BE2C (cell line): ENCODE results near the gene TOP1.

Experiments
- DNase-seq: peaks from one replicate; pipeline ENCODE4 v3.0.0-alpha.2; 2020
- H3K27me3 ChIP-seq: fragments of 250-450 bp; sonication (Bioruptor Pico); 2 replicates; pipeline ENCODE4 v1.5.1; 2020; ENCODE audit warnings: mild to moderate bottlenecking
- H3K36me3 ChIP-seq: fragments of 250-450 bp; sonication (Bioruptor Pico); 2 replicates; pipeline ENCODE4 v1.5.1; 2020; ENCODE audit warnings: mild to moderate bottlenecking
- H3K4me1 ChIP-seq: fragments of 250-450 bp; sonication (Bioruptor Pico); 2 replicates; pipeline ENCODE4 v1.5.1; 2020
- H3K4me3 ChIP-seq: 2 replicates; pipeline ENCODE4 v1.5.1; 2011; ENCODE audit warnings: low read depth, low read length
- H3K9me3 ChIP-seq: fragments of 250-450 bp; sonication (Bioruptor Pico); 2 replicates; pipeline ENCODE4 v1.5.1; 2020
- TF ChIP-seq, protein P1 (sequence below): IDR thresholded peaks from 2 replicates; pipeline ENCODE4 v1.5.1; 2012; ENCODE audit warnings: mild to moderate bottlenecking, low read depth, low read length

The TOP1 gene

GRCh38 chr20:41134362-41135186 is 106.0 kb downstream of the TOP1 start:
- TF ChIP-seq, protein P1, sequence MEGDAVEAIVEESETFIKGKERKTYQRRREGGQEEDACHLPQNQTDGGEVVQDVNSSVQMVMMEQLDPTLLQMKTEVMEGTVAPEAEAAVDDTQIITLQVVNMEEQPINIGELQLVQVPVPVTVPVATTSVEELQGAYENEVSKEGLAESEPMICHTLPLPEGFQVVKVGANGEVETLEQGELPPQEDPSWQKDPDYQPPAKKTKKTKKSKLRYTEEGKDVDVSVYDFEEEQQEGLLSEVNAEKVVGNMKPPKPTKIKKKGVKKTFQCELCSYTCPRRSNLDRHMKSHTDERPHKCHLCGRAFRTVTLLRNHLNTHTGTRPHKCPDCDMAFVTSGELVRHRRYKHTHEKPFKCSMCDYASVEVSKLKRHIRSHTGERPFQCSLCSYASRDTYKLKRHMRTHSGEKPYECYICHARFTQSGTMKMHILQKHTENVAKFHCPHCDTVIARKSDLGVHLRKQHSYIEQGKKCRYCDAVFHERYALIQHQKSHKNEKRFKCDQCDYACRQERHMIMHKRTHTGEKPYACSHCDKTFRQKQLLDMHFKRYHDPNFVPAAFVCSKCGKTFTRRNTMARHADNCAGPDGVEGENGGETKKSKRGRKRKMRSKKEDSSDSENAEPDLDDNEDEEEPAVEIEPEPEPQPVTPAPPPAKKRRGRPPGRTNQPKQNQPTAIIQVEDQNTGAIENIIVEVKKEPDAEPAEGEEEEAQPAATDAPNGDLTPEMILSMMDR: no peak
- Histone ChIP-seq H3K9me3 (no peaks in the 10 kb centered on the region), H3K27me3 (no peaks in the 10 kb centered on the region)

GRCh38 chr20:41135187-41135887 is 106.7 kb downstream of the TOP1 start:
- TF ChIP-seq, protein P1: peak; percentile 89
- Histone ChIP-seq H3K4me3 (no peak overlapping the region), H3K36me3 (0 out of 2 replicates have a peak, but pooled peaks cover 3% of the 10 kb centered on the region), H3K4me1 (peaks cover 4% of the 10 kb centered on the region; the same call in 1 of the 2 replicates), H3K9me3 (no peaks in the 10 kb centered on the region), H3K27me3 (no peaks in the 10 kb centered on the region)
- peak; percentile 48 for DNase-seq

More at GRCh38 chr20:41134362-41135186, 106.0 kb downstream of the TOP1 start:
- DNase-seq: no peak
- H3K4me1 ChIP-seq: peaks cover 4% of the 10 kb centered on the region; the same call in 1 of the 2 replicates
- H3K4me3 ChIP-seq: no peak overlapping the region
- H3K36me3 ChIP-seq: 0 out of 2 replicates have a peak, but pooled peaks cover 3% of the 10 kb centered on the region

- H3K4me1 ChIP-seq: peaks cover 4% of the 10 kb centered on the region; the same call in 1 of the 2 replicates
- 0 out of 2 replicates have a peak, but pooled peaks cover 3% of the 10 kb centered on the region for H3K36me3 ChIP-seq
- H3K9me3 ChIP-seq: no peaks in the 10 kb centered on the region
- H3K4me3 ChIP-seq: peak overlapping the region; percentile 67
- no peak for DNase-seq
- no peaks in the 10 kb centered on the region for H3K27me3 ChIP-seq
- TF ChIP-seq, protein P1: no peak
Measured at GRCh38 chr20:41135888-41136679, 107.5 kb downstream of the TOP1 start.

DNA sequence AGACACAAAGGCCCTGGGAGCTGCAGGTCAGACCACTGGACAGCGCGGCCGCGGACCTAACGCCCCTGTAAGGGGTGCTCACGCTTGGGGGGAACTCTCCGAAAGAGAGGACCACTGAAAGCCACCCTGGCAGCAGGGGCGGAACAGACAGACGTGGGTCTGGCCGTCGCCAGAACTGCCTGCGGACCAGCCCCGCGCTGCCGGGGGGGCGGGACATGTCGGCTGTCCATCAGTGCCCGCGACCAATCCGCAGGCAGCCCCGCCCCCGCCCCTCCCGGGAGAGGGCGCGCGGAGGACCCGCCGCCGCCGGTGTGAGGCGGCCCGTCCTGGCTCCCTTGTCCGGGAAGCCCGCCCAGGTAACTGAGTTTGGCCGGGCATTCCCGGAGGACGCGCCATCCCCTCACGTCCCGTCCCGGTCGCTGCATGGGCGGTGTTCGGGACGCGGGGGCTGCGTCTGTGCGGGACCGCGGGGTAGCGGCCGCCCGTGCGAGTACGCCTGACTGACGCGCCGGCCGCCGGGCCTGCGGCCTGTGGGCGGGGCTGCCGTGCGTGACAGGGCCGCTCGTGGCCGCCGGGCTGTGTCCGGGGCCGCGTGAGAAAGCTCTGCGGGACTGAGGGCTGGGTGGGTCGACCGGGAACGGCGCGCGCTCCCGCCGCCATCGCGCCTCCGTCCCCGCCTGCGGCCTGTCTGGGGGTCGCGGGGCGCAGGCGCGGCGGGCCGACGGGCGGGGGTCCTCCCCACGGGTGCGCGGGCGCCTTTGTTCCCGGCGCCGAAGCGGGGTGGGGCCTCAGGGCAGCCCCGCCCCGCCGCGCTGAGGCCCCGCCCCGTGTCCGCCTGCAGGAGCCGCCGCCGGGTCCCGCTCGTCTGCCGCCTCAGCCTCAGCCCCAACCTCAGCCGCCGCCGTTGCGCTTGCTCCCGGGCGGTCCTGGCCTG is 108.3 kb downstream of the TOP1 start, which contains the start of gene PLCG1:
PLCG1 (plus strand) TSS at position 864 of the 934 bp plus-strand sequence. CDS start 99 bp downstream, outside the sequence.
- H3K4me1 ChIP-seq: peaks cover 4% of the 10 kb centered on the region; the same call in 1 of the 2 replicates
- TF ChIP-seq, protein P1: no peak
- H3K9me3 ChIP-seq: no peaks in the 10 kb centered on the region
- H3K27me3 ChIP-seq: no peaks in the 10 kb centered on the region
- H3K4me3 ChIP-seq: peak within 1 kb of the TSS; percentile 75
- 0 out of 2 replicates have a peak, but pooled peaks cover 3% of the 10 kb centered on the region for H3K36me3 ChIP-seq
- peak; percentile 94 for DNase-seq
